Measurements from ENCODE around the gene LMTK3. TPM values are rescaled to one million over a fixed set of nuclear protein-coding genes. Genes with fewer than 3 reads are reported as not detected.

LMTK3 gene
- total and polyA plus RNA-seq, 9 of the 15 experiments (the other 6 are each of a cell fraction or from before 2014, with no cell fraction given), result 0.35 to 12.3 (median 2.0) TPM; not detected in 2

DNA sequence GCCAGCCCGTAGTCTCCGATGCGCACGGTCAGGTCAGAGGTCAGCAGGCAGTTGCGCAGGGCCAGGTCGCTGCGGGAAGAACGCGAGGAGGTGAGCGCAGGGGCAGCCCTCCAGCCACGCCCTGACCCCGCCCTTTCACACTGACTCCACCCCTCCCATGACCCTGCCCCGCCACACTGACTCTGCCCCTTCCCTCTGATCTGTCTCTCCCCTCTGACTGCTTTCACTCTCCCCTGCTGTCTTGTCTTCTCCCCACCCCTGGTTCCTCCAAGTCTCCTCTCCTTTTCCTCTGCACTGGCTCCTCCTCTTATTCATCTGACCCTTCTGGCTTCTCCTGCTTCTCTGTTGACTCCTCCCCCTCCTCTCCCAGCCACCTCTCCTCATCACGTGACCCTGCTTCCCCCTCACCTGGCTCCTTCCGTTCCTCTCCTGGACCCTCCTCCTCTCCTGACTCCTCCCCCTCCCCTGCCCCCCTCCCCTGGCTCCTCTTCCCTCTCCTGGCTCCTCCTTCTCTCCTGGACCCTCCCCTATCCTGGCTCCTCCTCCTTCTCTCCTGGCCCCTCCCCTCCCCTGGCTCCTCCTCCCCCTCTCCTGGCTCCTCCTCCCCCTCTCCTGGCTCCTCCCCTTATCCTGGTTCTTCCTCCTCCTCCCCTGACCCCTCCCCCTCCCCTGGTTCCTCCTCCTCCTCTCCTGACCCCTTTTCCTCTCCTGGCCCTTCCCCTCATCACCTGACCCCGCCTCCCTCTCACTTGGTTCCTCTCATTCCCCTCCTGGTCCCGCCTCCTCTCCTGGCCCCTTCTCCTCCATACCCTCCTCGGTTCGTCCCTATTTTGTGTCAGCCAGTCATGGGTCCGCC is 9.9 kb downstream of the LMTK3 start (continued):
- TF ChIP-seq, protein P1, sequence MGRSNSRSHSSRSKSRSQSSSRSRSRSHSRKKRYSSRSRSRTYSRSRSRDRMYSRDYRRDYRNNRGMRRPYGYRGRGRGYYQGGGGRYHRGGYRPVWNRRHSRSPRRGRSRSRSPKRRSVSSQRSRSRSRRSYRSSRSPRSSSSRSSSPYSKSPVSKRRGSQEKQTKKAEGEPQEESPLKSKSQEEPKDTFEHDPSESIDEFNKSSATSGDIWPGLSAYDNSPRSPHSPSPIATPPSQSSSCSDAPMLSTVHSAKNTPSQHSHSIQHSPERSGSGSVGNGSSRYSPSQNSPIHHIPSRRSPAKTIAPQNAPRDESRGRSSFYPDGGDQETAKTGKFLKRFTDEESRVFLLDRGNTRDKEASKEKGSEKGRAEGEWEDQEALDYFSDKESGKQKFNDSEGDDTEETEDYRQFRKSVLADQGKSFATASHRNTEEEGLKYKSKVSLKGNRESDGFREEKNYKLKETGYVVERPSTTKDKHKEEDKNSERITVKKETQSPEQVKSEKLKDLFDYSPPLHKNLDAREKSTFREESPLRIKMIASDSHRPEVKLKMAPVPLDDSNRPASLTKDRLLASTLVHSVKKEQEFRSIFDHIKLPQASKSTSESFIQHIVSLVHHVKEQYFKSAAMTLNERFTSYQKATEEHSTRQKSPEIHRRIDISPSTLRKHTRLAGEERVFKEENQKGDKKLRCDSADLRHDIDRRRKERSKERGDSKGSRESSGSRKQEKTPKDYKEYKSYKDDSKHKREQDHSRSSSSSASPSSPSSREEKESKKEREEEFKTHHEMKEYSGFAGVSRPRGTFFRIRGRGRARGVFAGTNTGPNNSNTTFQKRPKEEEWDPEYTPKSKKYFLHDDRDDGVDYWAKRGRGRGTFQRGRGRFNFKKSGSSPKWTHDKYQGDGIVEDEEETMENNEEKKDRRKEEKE (IDR thresholded peaks at IDR 0.05; ENCODE audit: borderline replicate concordance in 1 of 2, control insufficient read depth in 1 of 2, low read depth in 2 of 2, low read length in 1 of 2), result peak in 1 of 2 experiments; percentile 64; a peak in 1 of 4 replicates
- TF ChIP-seq, protein P2, sequence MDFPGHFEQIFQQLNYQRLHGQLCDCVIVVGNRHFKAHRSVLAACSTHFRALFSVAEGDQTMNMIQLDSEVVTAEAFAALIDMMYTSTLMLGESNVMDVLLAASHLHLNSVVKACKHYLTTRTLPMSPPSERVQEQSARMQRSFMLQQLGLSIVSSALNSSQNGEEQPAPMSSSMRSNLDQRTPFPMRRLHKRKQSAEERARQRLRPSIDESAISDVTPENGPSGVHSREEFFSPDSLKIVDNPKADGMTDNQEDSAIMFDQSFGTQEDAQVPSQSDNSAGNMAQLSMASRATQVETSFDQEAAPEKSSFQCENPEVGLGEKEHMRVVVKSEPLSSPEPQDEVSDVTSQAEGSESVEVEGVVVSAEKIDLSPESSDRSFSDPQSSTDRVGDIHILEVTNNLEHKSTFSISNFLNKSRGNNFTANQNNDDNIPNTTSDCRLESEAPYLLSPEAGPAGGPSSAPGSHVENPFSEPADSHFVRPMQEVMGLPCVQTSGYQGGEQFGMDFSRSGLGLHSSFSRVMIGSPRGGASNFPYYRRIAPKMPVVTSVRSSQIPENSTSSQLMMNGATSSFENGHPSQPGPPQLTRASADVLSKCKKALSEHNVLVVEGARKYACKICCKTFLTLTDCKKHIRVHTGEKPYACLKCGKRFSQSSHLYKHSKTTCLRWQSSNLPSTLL (IDR thresholded peaks at IDR 0.05), result peak; percentile 52; the same call in 1 of the 2 replicates
- TF ChIP-seq PHB (CRISPR knock-in tag; IDR thresholded peaks at IDR 0.05), result no peak
- TF ChIP-seq RUNX1 (IDR thresholded peaks at IDR 0.05; ENCODE audit: low read depth), result no peak
- TF ChIP-seq SIN3B (IDR thresholded peaks at IDR 0.05; ENCODE audit: low read depth), result no peak
- peak in 1 of 2 experiments; percentile 95; a peak in 2 of 4 replicates for TF ChIP-seq HDAC1 (IDR thresholded peaks at IDR 0.05)
- TF ChIP-seq MCM3 (IDR thresholded peaks at IDR 0.05), result no peak
- TF ChIP-seq, protein P3, sequence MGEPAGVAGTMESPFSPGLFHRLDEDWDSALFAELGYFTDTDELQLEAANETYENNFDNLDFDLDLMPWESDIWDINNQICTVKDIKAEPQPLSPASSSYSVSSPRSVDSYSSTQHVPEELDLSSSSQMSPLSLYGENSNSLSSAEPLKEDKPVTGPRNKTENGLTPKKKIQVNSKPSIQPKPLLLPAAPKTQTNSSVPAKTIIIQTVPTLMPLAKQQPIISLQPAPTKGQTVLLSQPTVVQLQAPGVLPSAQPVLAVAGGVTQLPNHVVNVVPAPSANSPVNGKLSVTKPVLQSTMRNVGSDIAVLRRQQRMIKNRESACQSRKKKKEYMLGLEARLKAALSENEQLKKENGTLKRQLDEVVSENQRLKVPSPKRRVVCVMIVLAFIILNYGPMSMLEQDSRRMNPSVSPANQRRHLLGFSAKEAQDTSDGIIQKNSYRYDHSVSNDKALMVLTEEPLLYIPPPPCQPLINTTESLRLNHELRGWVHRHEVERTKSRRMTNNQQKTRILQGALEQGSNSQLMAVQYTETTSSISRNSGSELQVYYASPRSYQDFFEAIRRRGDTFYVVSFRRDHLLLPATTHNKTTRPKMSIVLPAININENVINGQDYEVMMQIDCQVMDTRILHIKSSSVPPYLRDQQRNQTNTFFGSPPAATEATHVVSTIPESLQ (CRISPR knock-in tag; IDR thresholded peaks at IDR 0.05), result no peak
- TF ChIP-seq LCOR (CRISPR knock-in tag; IDR thresholded peaks at IDR 0.05), result no peak
- no peak for TF ChIP-seq NCOA6 (IDR thresholded peaks at IDR 0.05)
- TF ChIP-seq, protein P4, sequence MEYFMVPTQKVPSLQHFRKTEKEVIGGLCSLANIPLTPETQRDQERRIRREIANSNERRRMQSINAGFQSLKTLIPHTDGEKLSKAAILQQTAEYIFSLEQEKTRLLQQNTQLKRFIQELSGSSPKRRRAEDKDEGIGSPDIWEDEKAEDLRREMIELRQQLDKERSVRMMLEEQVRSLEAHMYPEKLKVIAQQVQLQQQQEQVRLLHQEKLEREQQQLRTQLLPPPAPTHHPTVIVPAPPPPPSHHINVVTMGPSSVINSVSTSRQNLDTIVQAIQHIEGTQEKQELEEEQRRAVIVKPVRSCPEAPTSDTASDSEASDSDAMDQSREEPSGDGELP (CRISPR knock-in tag; IDR thresholded peaks at IDR 0.05; ENCODE audit: borderline replicate concordance), result peak; percentile 64; the same call in 1 of the 2 replicates
- TF ChIP-seq CREBBP (IDR thresholded peaks at IDR 0.05; ENCODE audit: low read depth, low read length), result no peak
- TF ChIP-seq, protein P5, sequence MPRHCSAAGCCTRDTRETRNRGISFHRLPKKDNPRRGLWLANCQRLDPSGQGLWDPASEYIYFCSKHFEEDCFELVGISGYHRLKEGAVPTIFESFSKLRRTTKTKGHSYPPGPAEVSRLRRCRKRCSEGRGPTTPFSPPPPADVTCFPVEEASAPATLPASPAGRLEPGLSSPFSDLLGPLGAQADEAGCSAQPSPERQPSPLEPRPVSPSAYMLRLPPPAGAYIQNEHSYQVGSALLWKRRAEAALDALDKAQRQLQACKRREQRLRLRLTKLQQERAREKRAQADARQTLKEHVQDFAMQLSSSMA (CRISPR knock-in tag; IDR thresholded peaks at IDR 0.05), result no peak
- TF ChIP-seq HDGF (IDR thresholded peaks at IDR 0.05), result peak; percentile 97
- peak; percentile 95 for TF ChIP-seq CBFA2T2 (conservative IDR thresholded peaks at IDR 0.05)
- peak; percentile 95 for TF ChIP-seq NR2C1 (IDR thresholded peaks at IDR 0.05)
- peak; percentile 95 for TF ChIP-seq NR2C1 (tag; IDR thresholded peaks at IDR 0.05)
- no peak for TF ChIP-seq POLR2AphosphoS5 (IDR thresholded peaks at IDR 0.05; ENCODE audit: control insufficient read depth, insufficient read depth, low read depth, low read length)
- TF ChIP-seq SIX5 (IDR thresholded peaks at IDR 0.05; ENCODE audit: borderline replicate concordance in 1 of 2, insufficient read depth in 1 of 2, low read depth in 1 of 2, low read length in 2 of 2), result no peak
